HepG2 (cell line): ENCODE measurements around the gene TRA2B.

ENCODE experiments used
- ZNF224 ChIP-seq: sonication (generic); formaldehyde crosslinking; IDR thresholded peaks from 2 replicates; pipeline ENCODE4 v1.5.0; 2020; ENCODE audit warnings: mild to moderate bottlenecking, missing genetic modification reagents
- ZNF232 ChIP-seq: sonication (generic); formaldehyde crosslinking; IDR thresholded peaks from 2 replicates; pipeline ENCODE4 v1.4.0; 2020; ENCODE audit warnings: missing genetic modification reagents, borderline replicate concordance

DNA sequence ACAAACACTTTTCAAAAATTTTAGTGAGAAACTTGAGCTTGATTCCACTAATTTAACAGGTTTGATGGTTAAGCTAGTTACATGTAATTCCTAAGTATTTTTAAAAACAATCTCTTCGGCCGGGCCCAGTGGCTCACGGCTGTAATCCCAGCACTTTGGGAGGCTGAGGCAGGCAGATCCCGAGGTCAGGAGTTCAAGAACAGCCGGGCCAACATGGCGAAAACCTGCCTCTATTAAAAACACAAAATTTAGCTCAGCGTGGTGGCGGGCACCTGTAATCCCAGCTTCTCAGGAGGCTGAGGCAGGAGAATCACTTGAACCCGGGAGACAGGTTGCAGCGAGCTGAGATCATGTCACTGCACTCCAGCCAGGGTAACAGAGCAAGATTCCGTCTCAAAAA is 25.3 kb downstream of the TRA2B start:
- TF ChIP-seq ZNF232 (CRISPR knock-in tag) (no peak), ZNF224 (no peak)
